K562 (cell line): ENCODE measurements around the gene STIL. TPM values are rescaled to one million over a fixed set of nuclear protein-coding genes. Genes with fewer than 3 reads are reported as not detected.

ENCODE experiments used
- KAT7 ChIP-seq: sonication (generic); formaldehyde crosslinking; IDR thresholded peaks from 2 replicates; pipeline ENCODE4 v1.8.0; 2022; ENCODE audit warnings: missing genetic modification reagents, mild to moderate bottlenecking, borderline replicate concordance
- LCOR ChIP-seq: sonication (generic); formaldehyde crosslinking; IDR thresholded peaks from 2 replicates; pipeline ENCODE4 v1.8.0; 2022; ENCODE audit warnings: mild to moderate bottlenecking, missing genetic modification reagents
- NCOA4 ChIP-seq: fragments of 450-650 bp; IDR thresholded peaks from 2 replicates; pipeline ENCODE4 v1.6.1; 2018; ENCODE audit warnings: mild to moderate bottlenecking; ENCODE audit not compliant: partially characterized antibody
- RBM34 ChIP-seq: fragments of 200-400 bp; formaldehyde crosslinking; IDR thresholded peaks from 2 replicates; pipeline ENCODE4 v1.6.1; 2018; ENCODE audit warnings: low read length, borderline replicate concordance; ENCODE audit not compliant: insufficient read depth
- REST ChIP-seq, 2 experiments: fragments of 450-650 bp; formaldehyde crosslinking in 1 of 2; IDR thresholded peaks; 2 replicates each; pipeline versions ENCODE4 v1.4.0 to v1.6.1; 2014 to 2020; ENCODE audit warnings: mild to moderate bottlenecking in 2 of 2, borderline replicate concordance in 1 of 2, low read depth in 1 of 2
- TRIM24 ChIP-seq, 2 experiments: fragments of 450-650 bp; IDR thresholded peaks; 2 replicates each; pipeline ENCODE4 v1.6.1; 2016
- ZBED1 ChIP-seq: IDR thresholded peaks from 2 replicates; pipeline ENCODE4 v1.6.1; 2014
- ZKSCAN1 ChIP-seq: fragments of 150-350 bp; IDR thresholded peaks from 2 replicates; pipeline ENCODE4 v1.6.1; 2016; ENCODE audit warnings: low read depth, low read length
- ZNF436 ChIP-seq: fragments of 250-450, 450-650 bp; sonication (Bioruptor Pico); formaldehyde crosslinking; IDR thresholded peaks from 2 replicates; pipeline ENCODE4 v1.7.0; 2020; ENCODE audit warnings: mild to moderate bottlenecking
- ZNF717 ChIP-seq: fragments of 250-450 bp; sonication (Bioruptor Pico); IDR thresholded peaks from 2 replicates; pipeline ENCODE4 v1.5.0; 2021
- polyA plus RNA-seq, 8 experiments: library from polyadenylated mRNA; depleted of rRNA in 4 of 8; stranded (reverse) in 5 of 8; unstranded in 3 of 8; fragments of >200 nt; fragmentation: Nextera tagmentation in 2 of 8; fragmentation: Illumina TruSeq in 1 of 8; extraction: Ambion mirVana in 2 of 8; extraction: Trizol in 1 of 8; gene quantifications; 2 replicates each; pipeline versions ENCODE4 v1.2.1 to v1.2.3, GENCODE V29; 2011 to 2014; ENCODE audit warnings: inconsistent platforms in 1 of 8, missing spikeins in 1 of 8
- total RNA-seq, 7 experiments: library from RNA; depleted of rRNA in 6 of 7; stranded (reverse); fragments of >200 nt in 6 of 7; fragmentation: Illumina TruSeq in 2 of 7; extraction: Trizol in 2 of 7; gene quantifications; 2 replicates each; pipeline versions ENCODE4 v1.2.1 to v1.2.3, GENCODE V29; 2011 to 2021; ENCODE audit warnings: low replicate concordance in 1 of 7
- TF ChIP-seq, protein P1 (sequence below): fragments of 450-650 bp; IDR thresholded peaks from 2 replicates; pipeline ENCODE4 v1.6.1; 2017; ENCODE audit warnings: antibody characterized with exemption, mild to moderate bottlenecking
- TF ChIP-seq, protein P2 (sequence below): IDR thresholded peaks from 2 replicates; pipeline ENCODE4 v1.6.1; 2012; ENCODE audit warnings: low read depth, low read length, improper control_type of control experiment, borderline replicate concordance

Gene STIL
- total and polyA plus RNA-seq, 9 of the 15 experiments (the other 6 are each of a cell fraction or from before 2014, with no cell fraction given), result 10.5 to 77.4 (median 39.6) TPM

DNA sequence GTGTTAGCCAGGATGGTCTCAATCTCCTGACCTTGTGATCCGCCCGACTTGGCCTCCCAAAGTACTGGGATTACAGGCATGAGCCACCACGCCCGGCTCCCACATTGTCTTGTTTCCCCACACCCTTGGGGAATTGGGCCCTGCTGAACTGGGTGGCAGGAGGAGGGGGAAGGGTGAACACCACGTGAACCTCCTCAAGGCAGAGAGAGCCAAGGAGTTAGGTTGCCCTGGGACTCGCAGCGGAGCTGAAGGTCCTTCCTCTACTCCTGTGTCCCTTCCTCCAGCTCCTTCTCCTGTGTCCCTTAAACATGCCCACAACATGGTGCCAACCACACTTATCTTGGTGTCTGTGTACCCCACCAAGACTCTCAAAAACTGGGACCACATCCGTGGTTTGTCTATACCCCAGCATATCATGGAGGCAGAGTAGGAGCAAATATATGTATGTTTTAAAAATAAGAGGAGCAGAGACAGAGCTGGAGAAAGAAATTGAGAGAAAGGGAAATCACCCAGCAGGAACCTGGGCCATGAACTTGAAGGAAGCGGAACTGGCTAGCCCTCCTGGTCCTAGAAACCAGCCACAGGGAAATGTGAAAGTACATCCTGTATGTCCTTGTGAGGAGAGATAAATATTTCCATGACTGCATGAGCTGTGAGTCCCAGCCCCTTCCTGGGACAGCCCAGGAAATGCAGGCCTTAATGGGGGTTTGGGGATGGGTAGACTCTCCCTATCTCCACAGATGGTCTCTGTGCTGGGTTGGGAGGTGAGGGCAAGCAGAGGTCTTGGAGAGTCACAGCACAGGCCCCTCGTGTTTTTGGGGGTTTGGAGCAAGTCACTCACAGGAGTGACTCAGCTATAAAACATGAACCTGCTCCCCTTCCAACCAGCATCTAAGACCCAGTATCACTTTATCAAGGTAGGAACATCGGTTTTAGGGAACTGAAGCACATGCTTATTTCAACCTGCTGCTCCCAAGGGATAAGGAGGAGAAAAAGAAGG is 72.5 kb downstream of the STIL start (continued):
- TF ChIP-seq REST (IDR thresholded peaks at IDR 0.05; ENCODE audit: borderline replicate concordance) (no peak; the same call in 1 of the 2 replicates), REST (CRISPR knock-in tag; IDR thresholded peaks at IDR 0.05; ENCODE audit: low read depth) (no peak), ZKSCAN1 (no peak), ZNF436 (CRISPR knock-in tag) (no peak), LCOR (CRISPR knock-in tag) (no peak; the same call in 1 of the 2 replicates), TRIM24 (IDR thresholded peaks at IDR 0.05) (0 out of 4 replicates have a peak, but pooled peaks of 1 of the 2 experiments have one; percentile 14), KAT7 (peak; percentile 56; the same call in 1 of the 2 replicates), NCOA4 (no peak), ZBED1 (no peak), ZNF717 (CRISPR knock-in tag) (no peak), RBM34 (no peak)
- TF ChIP-seq, protein P1, sequence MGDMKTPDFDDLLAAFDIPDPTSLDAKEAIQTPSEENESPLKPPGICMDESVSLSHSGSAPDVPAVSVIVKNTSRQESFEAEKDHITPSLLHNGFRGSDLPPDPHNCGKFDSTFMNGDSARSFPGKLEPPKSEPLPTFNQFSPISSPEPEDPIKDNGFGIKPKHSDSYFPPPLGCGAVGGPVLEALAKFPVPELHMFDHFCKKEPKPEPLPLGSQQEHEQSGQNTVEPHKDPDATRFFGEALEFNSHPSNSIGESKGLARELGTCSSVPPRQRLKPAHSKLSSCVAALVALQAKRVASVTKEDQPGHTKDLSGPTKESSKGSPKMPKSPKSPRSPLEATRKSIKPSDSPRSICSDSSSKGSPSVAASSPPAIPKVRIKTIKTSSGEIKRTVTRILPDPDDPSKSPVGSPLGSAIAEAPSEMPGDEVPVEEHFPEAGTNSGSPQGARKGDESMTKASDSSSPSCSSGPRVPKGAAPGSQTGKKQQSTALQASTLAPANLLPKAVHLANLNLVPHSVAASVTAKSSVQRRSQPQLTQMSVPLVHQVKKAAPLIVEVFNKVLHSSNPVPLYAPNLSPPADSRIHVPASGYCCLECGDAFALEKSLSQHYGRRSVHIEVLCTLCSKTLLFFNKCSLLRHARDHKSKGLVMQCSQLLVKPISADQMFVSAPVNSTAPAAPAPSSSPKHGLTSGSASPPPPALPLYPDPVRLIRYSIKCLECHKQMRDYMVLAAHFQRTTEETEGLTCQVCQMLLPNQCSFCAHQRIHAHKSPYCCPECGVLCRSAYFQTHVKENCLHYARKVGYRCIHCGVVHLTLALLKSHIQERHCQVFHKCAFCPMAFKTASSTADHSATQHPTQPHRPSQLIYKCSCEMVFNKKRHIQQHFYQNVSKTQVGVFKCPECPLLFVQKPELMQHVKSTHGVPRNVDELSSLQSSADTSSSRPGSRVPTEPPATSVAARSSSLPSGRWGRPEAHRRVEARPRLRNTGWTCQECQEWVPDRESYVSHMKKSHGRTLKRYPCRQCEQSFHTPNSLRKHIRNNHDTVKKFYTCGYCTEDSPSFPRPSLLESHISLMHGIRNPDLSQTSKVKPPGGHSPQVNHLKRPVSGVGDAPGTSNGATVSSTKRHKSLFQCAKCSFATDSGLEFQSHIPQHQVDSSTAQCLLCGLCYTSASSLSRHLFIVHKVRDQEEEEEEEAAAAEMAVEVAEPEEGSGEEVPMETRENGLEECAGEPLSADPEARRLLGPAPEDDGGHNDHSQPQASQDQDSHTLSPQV, result peak; percentile 87
- TF ChIP-seq, protein P2, sequence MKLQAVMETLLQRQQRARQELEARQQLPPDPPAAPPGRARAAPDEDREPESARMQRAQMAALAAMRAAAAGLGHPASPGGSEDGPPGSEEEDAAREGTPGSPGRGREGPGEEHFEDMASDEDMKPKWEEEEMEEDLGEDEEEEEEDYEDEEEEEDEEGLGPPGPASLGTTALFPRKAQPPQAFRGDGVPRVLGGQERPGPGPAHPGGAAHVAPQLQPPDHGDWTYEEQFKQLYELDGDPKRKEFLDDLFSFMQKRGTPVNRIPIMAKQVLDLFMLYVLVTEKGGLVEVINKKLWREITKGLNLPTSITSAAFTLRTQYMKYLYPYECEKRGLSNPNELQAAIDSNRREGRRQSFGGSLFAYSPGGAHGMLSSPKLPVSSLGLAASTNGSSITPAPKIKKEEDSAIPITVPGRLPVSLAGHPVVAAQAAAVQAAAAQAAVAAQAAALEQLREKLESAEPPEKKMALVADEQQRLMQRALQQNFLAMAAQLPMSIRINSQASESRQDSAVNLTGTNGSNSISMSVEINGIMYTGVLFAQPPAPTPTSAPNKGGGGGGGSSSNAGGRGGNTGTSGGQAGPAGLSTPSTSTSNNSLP, result no peak
